ENCODE data around the gene SGSM2. TPM values are rescaled to one million over a fixed set of nuclear protein-coding genes. Genes with fewer than 3 reads are reported as not detected.

SGSM2 gene
- total and polyA plus RNA-seq, 2 of the 13 experiments (the other 11 are each of a cell fraction or from before 2014, with no cell fraction given) = 30.4 to 51.3 TPM

GRCh38 chr17:2387086-2388019, 50.1 kb downstream of the SGSM2 start:
- no peak for ATAC-seq
- TF ChIP-seq ISL2 (CRISPR knock-in tag; IDR thresholded peaks at IDR 0.05) = no peak
- peak; percentile 59 for TF ChIP-seq AGO2 (optimal IDR thresholded peaks at IDR 0.05; ENCODE audit: low read depth, low read length)
- CTCF ChIA-PET (ENCODE audit: low intra/inter-chr PET ratio, low total read pairs) = no interaction called here

DNA sequence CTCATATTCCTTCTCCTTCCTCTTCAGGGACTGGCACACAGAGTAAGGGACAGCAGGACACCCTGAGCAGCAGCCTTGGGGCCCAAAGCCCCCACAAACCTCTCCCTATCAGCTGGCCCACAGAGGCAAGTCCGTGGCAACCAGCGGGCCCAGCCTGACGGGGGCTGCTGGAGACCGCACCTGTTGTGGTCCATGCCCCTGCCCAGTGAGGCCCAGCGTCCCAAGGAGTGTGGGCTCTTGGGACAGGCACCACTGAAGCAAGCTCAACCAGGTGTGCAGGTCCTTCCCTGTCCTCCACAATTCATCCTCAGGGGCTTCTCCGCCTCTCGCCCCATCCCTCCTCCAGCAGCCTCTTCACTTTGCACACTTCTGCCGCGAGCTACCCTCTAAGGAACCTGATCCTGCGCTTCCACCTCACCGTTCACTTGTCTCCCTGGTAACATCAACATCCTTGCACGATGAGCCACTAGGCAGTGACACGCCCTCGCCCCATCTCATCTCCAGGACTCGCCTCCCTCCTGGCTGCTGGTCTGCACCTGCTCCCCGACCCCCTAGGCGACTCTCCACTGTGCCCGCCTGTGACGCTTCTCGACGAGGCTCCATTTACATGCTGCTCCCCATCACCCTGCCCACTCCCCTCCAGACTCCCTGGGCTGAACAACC, 50.9 kb downstream of the SGSM2 start:
- ATAC-seq = no peak
- no peak overlapping the region for H3K27ac ChIP-seq (ENCODE audit: extremely low read length, insufficient read depth, low read length)
- POLR2A ChIA-PET = no interaction called here
- no peak for TF ChIP-seq ARHGAP35 (CRISPR knock-in tag; IDR thresholded peaks at IDR 0.05; ENCODE audit: borderline replicate concordance)
- TF ChIP-seq ZNF891 (CRISPR knock-in tag; IDR thresholded peaks at IDR 0.05) = no peak
- no peak for TF ChIP-seq TERF1 (CRISPR knock-in tag; IDR thresholded peaks at IDR 0.05)
- TF ChIP-seq ATF7 (IDR thresholded peaks at IDR 0.05) = no peak
- TF ChIP-seq ATF7 (CRISPR knock-in tag; IDR thresholded peaks at IDR 0.05) = no peak
- no peak for TF ChIP-seq MYPOP (CRISPR knock-in tag; IDR thresholded peaks at IDR 0.05)
- no peak for TF ChIP-seq ZFAT (CRISPR knock-in tag; conservative IDR thresholded peaks at IDR 0.05)
- no peak for TF ChIP-seq SMARCC2 (IDR thresholded peaks at IDR 0.05)
- TF ChIP-seq TCF12 (IDR thresholded peaks at IDR 0.05) = no peak
- no peak for TF ChIP-seq TCF12 (CRISPR knock-in tag; IDR thresholded peaks at IDR 0.05)
- no peak for FAIRE-seq
- intact Hi-C loops (cut with micrococcal nuclease; ENCODE audit: unreplicated experiment) (no loop called here), in situ Hi-C loops (cut with HindIII; ENCODE audit: extremely low pct_ligation_motif_present, low pct_unique_long_range_greater_than_20kb) (no loop called here)
- DNase-seq (ENCODE audit: low spot score) = no peak
- peaks cover 16% of the 10 kb centered on the region for H4K20me1 ChIP-seq (ENCODE audit: insufficient read depth, low read length)
- H3K4me2 ChIP-seq (ENCODE audit: low read depth, low read length) = no peak overlapping the region
- H3K4me3 ChIP-seq (replicated peaks in 1 of 3; ENCODE audit: insufficient read depth in 1 of 3, low read depth in 2 of 3, low read length in 3 of 3) = no peak overlapping the region
- peaks cover 4% of the 10 kb centered on the region for H3K79me2 ChIP-seq (ENCODE audit: insufficient read depth, low read length)
- WGBS (ENCODE audit: low lambda C conversion rate) = 95% methylated on average over 19 of the region's 21 CpGs
- no peaks in the 10 kb centered on the region for H3K27me3 ChIP-seq (ENCODE audit: control insufficient read depth in 1 of 2, insufficient read depth in 2 of 2, low read length in 2 of 2)
- peaks cover 37% of the 10 kb centered on the region for H3K4me1 ChIP-seq (ENCODE audit: insufficient read depth, low read length)
- H2AFZ ChIP-seq (ENCODE audit: low read length) = no peak overlapping the region
- H3K9ac ChIP-seq (ENCODE audit: insufficient read depth, low read depth, low read length) = no peak overlapping the region
- H3K36me3 ChIP-seq (replicated peaks in 1 of 2; ENCODE audit: control insufficient read depth in 1 of 2, insufficient read depth in 2 of 2, low read length in 2 of 2) = peaks cover 5 to 15% of the 10 kb centered on the region in 2 experiments; a peak in 2 of 5 replicates
- CTCF ChIA-PET (ENCODE audit: low intra/inter-chr PET ratio, low total read pairs) = no interaction called here
- no peaks in the 10 kb centered on the region for H3K9me3 ChIP-seq (ENCODE audit: low read length)
- no TSS peak for BruUV-seq (replicated peaks)

More at GRCh38 chr17:2387086-2388019, 50.1 kb downstream of the SGSM2 start:
- H3K4me1 ChIP-seq (ENCODE audit: insufficient read depth, low read length) = peaks cover 42% of the 10 kb centered on the region
- FAIRE-seq (no peak), DNase-seq (ENCODE audit: low spot score) (no peak)
- intact Hi-C loops (cut with micrococcal nuclease; ENCODE audit: unreplicated experiment) = no loop called here
- no peaks in the 10 kb centered on the region for H3K27me3 ChIP-seq (ENCODE audit: control insufficient read depth in 1 of 2, insufficient read depth in 2 of 2, low read length in 2 of 2)
- no TSS peak for BruUV-seq (replicated peaks)
- POLR2A ChIA-PET = no interaction called here
- H3K4me2 ChIP-seq (ENCODE audit: low read depth, low read length) = no peak overlapping the region
- H4K20me1 ChIP-seq (ENCODE audit: insufficient read depth, low read length) = peaks cover 14% of the 10 kb centered on the region
- no peak overlapping the region for H3K4me3 ChIP-seq (replicated peaks in 1 of 3; ENCODE audit: insufficient read depth in 1 of 3, low read depth in 2 of 3, low read length in 3 of 3)
- peaks cover 4% of the 10 kb centered on the region for H3K79me2 ChIP-seq (ENCODE audit: insufficient read depth, low read length)
- no peak overlapping the region for H2AFZ ChIP-seq (ENCODE audit: low read length)
- no peak overlapping the region for H3K9ac ChIP-seq (ENCODE audit: insufficient read depth, low read depth, low read length)
- in situ Hi-C loops (cut with HindIII; ENCODE audit: extremely low pct_ligation_motif_present, low pct_unique_long_range_greater_than_20kb) = no loop called here
- H3K27ac ChIP-seq (ENCODE audit: extremely low read length, insufficient read depth, low read length) = no peak overlapping the region
- 95% methylated on average over 31 of the region's 41 CpGs for WGBS (ENCODE audit: low lambda C conversion rate)
- H3K36me3 ChIP-seq (replicated peaks in 1 of 2; ENCODE audit: control insufficient read depth in 1 of 2, insufficient read depth in 2 of 2, low read length in 2 of 2) = peaks cover 5 to 15% of the 10 kb centered on the region in 2 experiments; a peak in 2 of 5 replicates
- no peaks in the 10 kb centered on the region for H3K9me3 ChIP-seq (ENCODE audit: low read length)

All from HepG2 (cell line).